WTC11 (cell line): ENCODE data around the gene FAR2.

Experiments used
- ATF3 ChIP-seq: sonication (generic); formaldehyde crosslinking; conservative IDR thresholded peaks from 2 replicates; pipeline ENCODE4 v1.8.1; 2022; ENCODE audit warnings: mild to moderate bottlenecking, missing genetic modification reagents
- CTCF ChIP-seq: fragments of 200-600 bp; IDR thresholded peaks from 2 replicates; pipeline ENCODE4 v1.8.0; 2022; ENCODE audit warnings: antibody characterized with exemption
- FOXK1 ChIP-seq: sonication (generic); formaldehyde crosslinking; IDR thresholded peaks from 2 replicates; pipeline ENCODE4 v1.8.0; 2022; ENCODE audit warnings: mild to moderate bottlenecking, moderate library complexity, missing genetic modification reagents
- SP1 ChIP-seq: sonication (generic); formaldehyde crosslinking; conservative IDR thresholded peaks from 2 replicates; pipeline ENCODE4 v1.8.1; 2022; ENCODE audit warnings: missing genetic modification reagents

- no peak for TF ChIP-seq SP1 (CRISPR knock-in tag)
- TF ChIP-seq ATF3 (CRISPR knock-in tag): no peak
- TF ChIP-seq CTCF: no peak
- TF ChIP-seq FOXK1 (CRISPR knock-in tag): no peak
These were observed 73.1 kb downstream of the FAR2 start for GRCh38 chr12:29222200-29222599.
